Measurements from ENCODE around the gene PPM1D. TPM values are rescaled to one million over a fixed set of nuclear protein-coding genes. Genes with fewer than 3 reads are reported as not detected.

Gene PPM1D
- total and polyA plus RNA-seq, 8 donors, result 1.9 to 11.6 (median 7.0) TPM

GRCh38 chr17:60598001-60598736 is 1.8 kb upstream of the PPM1D start:
- DNase-seq (no peak), FAIRE-seq (no peak), ATAC-seq (no peak)
- no peak overlapping the region for H3K4me3 ChIP-seq
- intact Hi-C loops (cut with DNase I), result no loop called here
- TF ChIP-seq CTCF (IDR thresholded peaks at IDR 0.05), result no peak
- no peaks in the 10 kb centered on the region for H3K9me3 ChIP-seq
- no peaks in the 10 kb centered on the region for H3K36me3 ChIP-seq
- no peak overlapping the region for H3K27ac ChIP-seq
- WGBS, 2 donors, result 87 to 94% methylated on average over 7 of the region's 7 CpGs
- H3K27me3 ChIP-seq, result no peaks in the 10 kb centered on the region
- peaks cover 0 to 4% (median 3%) of the 10 kb centered on the region in 3 donors for H3K4me1 ChIP-seq

- Histone ChIP-seq H3K27me3 (no peaks in the 10 kb centered on the region), H3K4me3 (peak overlapping the region; percentile 62 to 97 (median 82)), H3K36me3 (no peaks in the 10 kb centered on the region), H3K4me1 (peaks cover 0 to 12% (median 4%) of the 10 kb centered on the region in 3 donors), H3K9me3 (no peaks in the 10 kb centered on the region), H3K27ac (peak overlapping the region; percentile 75 to 98 (median 94))
- DNase-seq (peak in 1 of 6 donors; percentile 24), ATAC-seq (no peak), FAIRE-seq (no peak)
- no peak for TF ChIP-seq CTCF (IDR thresholded peaks at IDR 0.05)
- intact Hi-C loops (cut with DNase I), result no loop called here
- WGBS, 2 donors, result 1 to 2% methylated on average over 17 of the region's 17 CpGs
Measured at GRCh38 chr17:60599220-60599619, 773 bp upstream of the PPM1D start.

- ATAC-seq, result peak; percentile 65 to 77 (median 68)
- peak; percentile 64 to 84 (median 76) for DNase-seq
- peak overlapping the region; percentile 75 to 98 (median 94) for H3K27ac ChIP-seq
- peak overlapping the region; percentile 62 to 97 (median 78) for H3K4me3 ChIP-seq
- no peak for FAIRE-seq
- H3K9me3 ChIP-seq, result no peaks in the 10 kb centered on the region
- H3K36me3 ChIP-seq, result no peaks in the 10 kb centered on the region
- intact Hi-C loops (cut with DNase I), result no loop called here
- no peaks in the 10 kb centered on the region for H3K27me3 ChIP-seq
- peak; percentile 37 to 58 (median 52) for TF ChIP-seq CTCF (IDR thresholded peaks at IDR 0.05)
- WGBS, 2 donors, result 0% methylated on average over 65 to 69 of the region's 69 CpGs
- H3K4me1 ChIP-seq, result peaks cover 4 to 18% (median 10%) of the 10 kb centered on the region in 3 donors
Measured at GRCh38 chr17:60600490-60601446, 775 bp downstream of the PPM1D start.

- TF ChIP-seq CTCF (IDR thresholded peaks at IDR 0.05), result no peak
- Histone ChIP-seq H3K9me3 (no peaks in the 10 kb centered on the region), H3K4me1 (peaks cover 4 to 18% (median 10%) of the 10 kb centered on the region in 3 donors), H3K27ac (peak overlapping the region in 3 of 4 donors; percentile 75 to 98 (median 96)), H3K27me3 (no peaks in the 10 kb centered on the region), H3K4me3 (peak overlapping the region; percentile 62 to 97 (median 78)), H3K36me3 (no peaks in the 10 kb centered on the region)
- FAIRE-seq (no peak), DNase-seq (peak in 4 of 6 donors; percentile 39 to 73 (median 64)), ATAC-seq (peak; percentile 33 to 53 (median 43))
- WGBS, 2 donors, result 0 to 1% methylated on average over 14 of the region's 14 CpGs
- intact Hi-C loops (cut with DNase I), result no loop called here
Measured at GRCh38 chr17:60601447-60602384, 1.7 kb downstream of the PPM1D start.

Measured in pancreas (tissue), 10 donors.